Sigmoid colon (tissue), 4 donors: ENCODE results near the gene FNDC11.

Experiments
- CTCF ChIP-seq, 4 experiments: fragments of 450-650 bp in 3 of 4; fragments of 200-600 bp in 1 of 4; IDR thresholded peaks; one replicate each; pipeline ENCODE4 v1.5.1; 2016 to 2019; ENCODE audit warnings: antibody characterized with exemption in 4 of 4, mild to moderate bottlenecking in 3 of 4, moderate library complexity in 2 of 4
- EP300 ChIP-seq, 4 donors: sonication (generic); formaldehyde crosslinking; IDR thresholded peaks; one replicate each; pipeline ENCODE4 v1.6.1; 2017; ENCODE audit warnings: antibody characterized with exemption in 4 of 4
- POLR2A ChIP-seq, 2 donors: fragments of 450-650 bp; IDR thresholded peaks; one replicate each; pipeline ENCODE4 v1.6.1; 2016; ENCODE audit warnings: antibody characterized with exemption in 2 of 2, mild to moderate bottlenecking in 2 of 2, moderate library complexity in 2 of 2
- POLR2AphosphoS5 ChIP-seq, 4 donors: sonication (generic); formaldehyde crosslinking; IDR thresholded peaks; one replicate each; pipeline ENCODE4 v1.6.1; 2017; ENCODE audit warnings: antibody characterized with exemption in 4 of 4

GRCh38 chr20:63552481-63553249 is 1.3 kb upstream of the FNDC11 start:
- TF ChIP-seq CTCF (IDR thresholded peaks at IDR 0.05): no peak
- no peak for TF ChIP-seq POLR2A (IDR thresholded peaks at IDR 0.05)
- TF ChIP-seq POLR2AphosphoS5 (IDR thresholded peaks at IDR 0.05): no peak
- TF ChIP-seq EP300 (IDR thresholded peaks at IDR 0.05): no peak
